HepG2 (cell line): ENCODE results near the gene PHACTR3. TPM values are rescaled to one million over a fixed set of nuclear protein-coding genes. Genes with fewer than 3 reads are reported as not detected.
A peak's percentile ranks its signal among the peaks of the same experiment; 100 is the strongest.
"Not testable (repeated sequence)": the region's sequence is repeated elsewhere in the genome, so short reads cannot be mapped to it uniquely, and the experiment has no call there.

Experiments
- ATAC-seq: fragments of 200-7000 bp; cut with Tn5 transposase; 3 replicates; pipeline ENCODE4 v1.9.1; 2020; ENCODE audit warnings: mild to moderate bottlenecking, moderate library complexity
- BruUV-seq: library from RNA; stranded (reverse); fragments of 400-500 nt; replicated peaks from 2 replicates; lab custom pipeline; 2021; lab: Mats Ljungman, UMichigan
- CTCF ChIA-PET: fragments of 300-600 bp; formaldehyde crosslinking; extraction: SDS; loops from one replicate; lab custom pipeline; 2021; ENCODE audit warnings: low total read pairs, inconsistent platforms, low intra/inter-chr PET ratio; lab: Yijun Ruan, JAX
- POLR2A ChIA-PET: fragments of 350-600 bp; sonication (Branson Sonifier 250); formaldehyde crosslinking; loops from one replicate; lab custom pipeline; 2020; ENCODE audit warnings: antibody characterized with exemption, inconsistent platforms; lab: Yijun Ruan, JAX
- DNase-seq: peaks from one replicate; pipeline ENCODE4 v3.0.0-alpha.2; 2015; ENCODE audit warnings: low spot score
- FAIRE-seq: peaks from 3 replicates; lab custom pipeline; 2011; peaks lifted over from hg19 to GRCh38; lab: Jason Lieb, UNC
- H2AFZ ChIP-seq: one replicate; pipeline ENCODE4 v1.6.1; 2011; ENCODE audit warnings: low read length, inconsistent platforms
- H3K27ac ChIP-seq: fragments of 300-600 bp; 3 replicates; pipeline ENCODE4 v1.8.0; 2011; ENCODE audit warnings: mixed run types, mild to moderate bottlenecking, mixed read lengths, low read length, inconsistent platforms; ENCODE audit not compliant: insufficient read depth; ENCODE audit errors: extremely low read length
- H3K27me3 ChIP-seq, 2 experiments: fragments of 200-600 bp in 1 of 2; 2 replicates in 1 of 2; 3 replicates in 1 of 2; pipeline versions ENCODE4 v1.6.0 to v1.8.0; 2011; ENCODE audit warnings: low read length in 2 of 2, mild to moderate bottlenecking in 2 of 2, moderate library complexity in 2 of 2, inconsistent platforms in 1 of 2; ENCODE audit not compliant: insufficient read depth in 2 of 2, control insufficient read depth in 1 of 2
- H3K36me3 ChIP-seq, 2 experiments: fragments of 200-600 bp in 1 of 2; replicated peaks in 1 of 2; 2 replicates in 1 of 2; 3 replicates in 1 of 2; pipeline versions ENCODE4 v1.5.1 to v1.8.0; 2011; ENCODE audit warnings: low read length in 2 of 2, inconsistent platforms in 1 of 2; ENCODE audit not compliant: insufficient read depth in 2 of 2, control insufficient read depth in 1 of 2
- H3K4me1 ChIP-seq: 2 replicates; pipeline ENCODE4 v1.5.1; 2012; ENCODE audit warnings: low read length, inconsistent platforms; ENCODE audit not compliant: insufficient read depth
- H3K4me2 ChIP-seq: 2 replicates; pipeline ENCODE4 v1.6.0; 2011; ENCODE audit warnings: low read depth, low read length, inconsistent platforms
- H3K4me3 ChIP-seq, 3 experiments: fragments of 200-600 bp in 1 of 3; sonication (generic), shearing (Covaris generic) in 1 of 3; replicated peaks in 1 of 3; 2 replicates each; pipeline ENCODE4 v1.5.1; 2011 to 2016; ENCODE audit warnings: low read length in 3 of 3, inconsistent platforms in 2 of 3, low read depth in 2 of 3, mild to moderate bottlenecking in 2 of 3, control low read depth in 1 of 3, mixed read lengths in 1 of 3; ENCODE audit not compliant: insufficient read depth in 1 of 3
- H3K79me2 ChIP-seq: one replicate; pipeline ENCODE4 v1.6.1; 2011; ENCODE audit warnings: low read length, inconsistent platforms; ENCODE audit not compliant: insufficient read depth
- H3K9ac ChIP-seq: 2 replicates; pipeline ENCODE4 v1.6.0; 2011; ENCODE audit warnings: mild to moderate bottlenecking, low read depth, low read length, inconsistent platforms; ENCODE audit not compliant: insufficient read depth
- H3K9me3 ChIP-seq: 2 replicates; pipeline ENCODE4 v1.5.1; 2012; ENCODE audit warnings: mild to moderate bottlenecking, low read length
- H4K20me1 ChIP-seq: 2 replicates; pipeline ENCODE4 v1.6.0; 2011; ENCODE audit warnings: inconsistent platforms, mild to moderate bottlenecking, low read length, moderate library complexity; ENCODE audit not compliant: insufficient read depth
- ARID3A ChIP-seq: IDR thresholded peaks from 2 replicates; pipeline ENCODE4 v1.6.1; 2012; ENCODE audit warnings: low read depth, low read length, improper control_type of control experiment
- CTCF ChIP-seq: sonication (generic); formaldehyde crosslinking; IDR thresholded peaks from 2 replicates; pipeline ENCODE4 v1.5.0; 2020; ENCODE audit warnings: mild to moderate bottlenecking, missing genetic modification reagents, moderate library complexity
- DRAP1 ChIP-seq: IDR thresholded peaks from 2 replicates; pipeline ENCODE4 v1.6.1; 2016; ENCODE audit warnings: missing genetic modification reagents, missing compliant biosample characterization
- PAX8 ChIP-seq: sonication (generic); formaldehyde crosslinking; IDR thresholded peaks from 2 replicates; pipeline ENCODE4 v1.8.0; 2022; ENCODE audit warnings: mild to moderate bottlenecking, missing genetic modification reagents, borderline replicate concordance
- RFXANK ChIP-seq: IDR thresholded peaks from 2 replicates; pipeline ENCODE4 v1.6.1; 2016
- RXRA ChIP-seq: sonication (generic); formaldehyde crosslinking; IDR thresholded peaks from 2 replicates; pipeline ENCODE4 v1.5.1; 2020; ENCODE audit warnings: missing genetic modification reagents
- SMC3 ChIP-seq: IDR thresholded peaks from 2 replicates; pipeline ENCODE4 v1.6.1; 2011; ENCODE audit warnings: low read length, improper control_type of control experiment
- STAG1 ChIP-seq: sonication (generic); formaldehyde crosslinking; IDR thresholded peaks from 2 replicates; pipeline ENCODE4 v1.4.0; 2020; ENCODE audit warnings: missing genetic modification reagents
- ZNF251 ChIP-seq: sonication (generic); formaldehyde crosslinking; IDR thresholded peaks from 2 replicates; pipeline ENCODE4 v1.9.0; 2021; ENCODE audit warnings: mild to moderate bottlenecking, missing genetic modification reagents
- ZNF430 ChIP-seq: sonication (generic); formaldehyde crosslinking; IDR thresholded peaks from 2 replicates; pipeline ENCODE4 v1.9.0; 2021; ENCODE audit warnings: mild to moderate bottlenecking, missing genetic modification reagents
- ZNF451 ChIP-seq: sonication (generic); formaldehyde crosslinking; IDR thresholded peaks from 2 replicates; pipeline ENCODE4 v1.5.0; 2020; ENCODE audit warnings: mild to moderate bottlenecking, missing genetic modification reagents
- ZNF563 ChIP-seq: sonication (generic); formaldehyde crosslinking; IDR thresholded peaks from 2 replicates; pipeline ENCODE4 v1.8.0; 2022; ENCODE audit warnings: mild to moderate bottlenecking, moderate library complexity, missing genetic modification reagents
- WGBS: methylation state at CpG from one replicate; pipeline ENCODE4 v1.1.6; 2017; ENCODE audit warnings: low lambda C conversion rate; 5-methylcytosine and 5-hydroxymethylcytosine counted together
- in situ Hi-C: cut with HindIII; loops from 2 replicates; pipeline ENCODE4 v1.10.0; 2017; ENCODE audit warnings: low pct_unique_long_range_greater_than_20kb; ENCODE audit not compliant: extremely low pct_ligation_motif_present
- intact Hi-C: fragments of 100-400 bp; cut with micrococcal nuclease; formaldehyde crosslinking; loops from one replicate; pipeline ENCODE4 v1.10.0; 2022; ENCODE audit not compliant: unreplicated experiment
- polyA plus RNA-seq, 8 experiments: library from polyadenylated mRNA; depleted of rRNA in 3 of 8; stranded (reverse) in 7 of 8; unstranded in 1 of 8; fragments of >200 nt; fragmentation: Illumina TruSeq in 4 of 8; extraction: Trizol in 4 of 8; gene quantifications; 2 replicates each; pipeline versions ENCODE4 v1.2.1 to v1.2.3, GENCODE V29; 2011 to 2016; ENCODE audit warnings: low read depth in 4 of 8, missing spikeins in 1 of 8, mixed read lengths in 1 of 8; ENCODE audit not compliant: insufficient read depth in 1 of 8
- total RNA-seq, 5 experiments: library from RNA; depleted of rRNA; stranded (reverse); fragments of >200 nt; fragmentation: Illumina TruSeq; extraction: Trizol; gene quantifications; 2 replicates each; pipeline ENCODE4 v1.2.3, GENCODE V29; 2016; ENCODE audit warnings: low read depth in 1 of 5

Gene PHACTR3
- total and polyA plus RNA-seq, 2 of the 13 experiments (the other 11 are each of a cell fraction or from before 2014, with no cell fraction given) = not detected

- TF ChIP-seq RFXANK (no peak), ZNF430 (CRISPR knock-in tag) (no peak), PAX8 (CRISPR knock-in tag) (no peak), DRAP1 (CRISPR knock-in tag) (no peak), ZNF563 (CRISPR knock-in tag) (no peak)
- TF ChIP-seq, all 625 proteins: peak for 0
These were observed 243.8 kb downstream of the PHACTR3 start (continued) for GRCh38 chr20:59848182-59848581.

GRCh38 chr20:59850018-59850641 is 245.8 kb downstream of the PHACTR3 start:
- in situ Hi-C loops (no loop called here), intact Hi-C loops (loop anchor here (1.0 to 10.0 kb wide), 3 partner anchors 67 to 255 kb away; no protein-coding TSS in a partner anchor)
- no peaks in the 10 kb centered on the region for H3K36me3 ChIP-seq
- DNase-seq (peak; percentile 56), FAIRE-seq (peak; percentile 23), ATAC-seq (peak; percentile 74)
- no peak overlapping the region for H3K9ac ChIP-seq
- H3K4me2 ChIP-seq = no peak overlapping the region
- H4K20me1 ChIP-seq = no peaks in the 10 kb centered on the region
- ChIA-PET POLR2A (no interaction called here), CTCF (interaction anchor here (2.7 kb wide), 1 partner anchor 67 kb away, joined by 15 read pairs; no protein-coding TSS in a partner anchor)
- no peak overlapping the region for H2AFZ ChIP-seq
- 23% methylated on average over 7 of the region's 7 CpGs for WGBS
- H3K4me1 ChIP-seq = no peaks in the 10 kb centered on the region
- H3K27me3 ChIP-seq = no peaks in the 10 kb centered on the region
- no peak overlapping the region for H3K27ac ChIP-seq
- peak; percentile 57 for TF ChIP-seq CTCF (CRISPR knock-in tag)
- 0 out of 2 replicates have a peak, but pooled peaks have one; percentile 28 for TF ChIP-seq ARID3A
- no peak for TF ChIP-seq ZNF451 (CRISPR knock-in tag)
- peak; percentile 46 for TF ChIP-seq STAG1 (CRISPR knock-in tag)
- TF ChIP-seq ZNF251 = no peak
- TF ChIP-seq RXRA (CRISPR knock-in tag) = no peak
- TF ChIP-seq SMC3 = peak; percentile 52; the same call in 1 of the 2 replicates
- no peak overlapping the region for H3K4me3 ChIP-seq
- no TSS peak for BruUV-seq
- no peaks in the 10 kb centered on the region for H3K79me2 ChIP-seq
- H3K9me3 ChIP-seq = no peaks in the 10 kb centered on the region

- H3K4me1 ChIP-seq, DNase-seq, FAIRE-seq, H2AFZ ChIP-seq, H3K9me3 ChIP-seq, H3K27me3 ChIP-seq, H3K27ac ChIP-seq, H3K9ac ChIP-seq, POLR2A ChIA-PET, H4K20me1 ChIP-seq, H3K4me2 ChIP-seq, ATAC-seq, H3K36me3 ChIP-seq, H3K4me3 ChIP-seq, BruUV-seq, in situ Hi-C loops, H3K79me2 ChIP-seq, CTCF ChIA-PET: not testable (repeated sequence)
- intact Hi-C loops = loop anchor here (10.0 kb wide), 1 partner anchor 262 kb away; no protein-coding TSS in a partner anchor
- WGBS = 33% methylated on average over 1 of the region's 1 CpG
These were observed 252.2 kb downstream of the PHACTR3 start for GRCh38 chr20:59856526-59856925.
